ENCODE results near the gene CEACAM16.

CEACAM16 gene

GRCh38 chr19:44723952-44724319 lies 25.0 kb downstream of the CEACAM16 start:
- TF ChIP-seq CTCF (IDR thresholded peaks at IDR 0.05; ENCODE audit: low read depth, low read length), result peak; percentile 98
- H3K4me3 ChIP-seq (replicated peaks in 1 of 2; ENCODE audit: low read depth in 2 of 2, low read length in 2 of 2), result no peak overlapping the region
- peak; percentile 88 to 89 for DNase-seq (ENCODE audit: low read depth in 2 of 2)

GRCh38 chr19:44725251-44725650 lies 26.3 kb downstream of the CEACAM16 start:
- no peak overlapping the region for H3K4me3 ChIP-seq (replicated peaks in 1 of 2; ENCODE audit: low read depth in 2 of 2, low read length in 2 of 2)
- no peak for TF ChIP-seq CTCF (IDR thresholded peaks at IDR 0.05; ENCODE audit: low read depth, low read length)

GRCh38 chr19:44725684-44726083 lies 26.7 kb downstream of the CEACAM16 start:
- TF ChIP-seq CTCF (IDR thresholded peaks at IDR 0.05; ENCODE audit: low read depth, low read length), result no peak
- H3K4me3 ChIP-seq (replicated peaks in 1 of 2; ENCODE audit: low read depth in 2 of 2, low read length in 2 of 2), result no peak overlapping the region
- DNase-seq (ENCODE audit: low read depth in 2 of 2), result no peak

More at GRCh38 chr19:44725251-44725650, 26.3 kb downstream of the CEACAM16 start:
- DNase-seq (ENCODE audit: low read depth in 2 of 2), result no peak

GRCh38 chr19:44726465-44726864 lies 27.5 kb downstream of the CEACAM16 start:
- DNase-seq (ENCODE audit: low read depth in 2 of 2), result no peak
- H3K4me3 ChIP-seq (replicated peaks in 1 of 2; ENCODE audit: low read depth in 2 of 2, low read length in 2 of 2), result no peak overlapping the region
- no peak for TF ChIP-seq CTCF (IDR thresholded peaks at IDR 0.05; ENCODE audit: low read depth, low read length)

- no peak for TF ChIP-seq CTCF (IDR thresholded peaks at IDR 0.05; ENCODE audit: low read depth, low read length)
- DNase-seq (ENCODE audit: low read depth in 2 of 2), result no peak
- no peak overlapping the region for H3K4me3 ChIP-seq (replicated peaks in 1 of 2; ENCODE audit: low read depth in 2 of 2, low read length in 2 of 2)
Observed at GRCh38 chr19:44728178-44728577, 29.2 kb downstream of the CEACAM16 start.

GRCh38 chr19:44729516-44730033 lies 30.6 kb downstream of the CEACAM16 start:
- H3K4me3 ChIP-seq (replicated peaks in 1 of 2; ENCODE audit: low read depth in 2 of 2, low read length in 2 of 2), result no peak overlapping the region
- no peak for DNase-seq (ENCODE audit: low read depth in 2 of 2)
- no peak for TF ChIP-seq CTCF (IDR thresholded peaks at IDR 0.05; ENCODE audit: low read depth, low read length)

- H3K4me3 ChIP-seq (replicated peaks in 1 of 2; ENCODE audit: low read depth in 2 of 2, low read length in 2 of 2), result no peak overlapping the region
- TF ChIP-seq CTCF (IDR thresholded peaks at IDR 0.05; ENCODE audit: low read depth, low read length), result no peak
- DNase-seq (ENCODE audit: low read depth in 2 of 2), result no peak
Observed at GRCh38 chr19:44731081-44731480, 32.1 kb downstream of the CEACAM16 start.
